ENCODE results near the gene MAGEE2.
"Not testable (repeated sequence)": the region's sequence is repeated elsewhere in the genome, so short reads cannot be mapped to it uniquely, and the experiment has no call there.

The MAGEE2 gene

GRCh38 chrX:75784680-75785491 is at the start of gene MAGEE2:
MAGEE2 (minus strand) TSS chrX:75785254; CDS start chrX:75785051, 203 bp downstream.
- no peak for TF ChIP-seq CTCF (IDR thresholded peaks at IDR 0.05; ENCODE audit: extremely low read depth, missing control alignments)
- DNase-seq (ENCODE audit: low spot score), result no peak

GRCh38 chrX:75786290-75786689 is 1.2 kb upstream of the MAGEE2 start:
- no peak for DNase-seq (ENCODE audit: low spot score)
- TF ChIP-seq CTCF (IDR thresholded peaks at IDR 0.05; ENCODE audit: extremely low read depth, missing control alignments), result no peak

GRCh38 chrX:75781611-75782010 is 3.4 kb downstream of the MAGEE2 start:
- no peak for DNase-seq (ENCODE audit: low spot score)
- no peak for TF ChIP-seq CTCF (IDR thresholded peaks at IDR 0.05; ENCODE audit: extremely low read depth, missing control alignments)

- DNase-seq (ENCODE audit: low spot score), result not testable (repeated sequence)
These were observed 17.0 kb downstream of the MAGEE2 start for GRCh38 chrX:75768063-75768462.

- TF ChIP-seq CTCF (IDR thresholded peaks at IDR 0.05; ENCODE audit: extremely low read depth, missing control alignments), result no peak
- DNase-seq (ENCODE audit: low spot score), result no peak
These were observed 36.6 kb downstream of the MAGEE2 start for GRCh38 chrX:75748431-75748830.

- no peak for TF ChIP-seq CTCF (IDR thresholded peaks at IDR 0.05; ENCODE audit: extremely low read depth, missing control alignments)
- DNase-seq (ENCODE audit: low spot score), result peak; percentile 35
These were observed 38.0 kb downstream of the MAGEE2 start for GRCh38 chrX:75746891-75747639.
